Activated CD4-positive, alpha-beta T cell treated with anti-CD3 and anti-CD28 coated beads for 36 hours (primary cell): ENCODE results near the gene PODN. TPM values are rescaled to one million over a fixed set of nuclear protein-coding genes. Genes with fewer than 3 reads are reported as not detected.

Source experiments
- ATAC-seq: fragments of 200-7000 bp; cut with Tn5 transposase; one replicate; pipeline ENCODE4 v1.10.0; 2021; ENCODE audit warnings: mild to moderate bottlenecking, moderate library complexity
- CTCF ChIA-PET: fragments of 350-600 bp; sonication (Branson Sonifier 250); formaldehyde crosslinking; loops from one replicate; lab custom pipeline; 2021; ENCODE audit warnings: antibody characterized with exemption; lab: Charles Lee
- POLR2A ChIA-PET: fragments of 350-600 bp; sonication (Branson Sonifier 250); formaldehyde crosslinking; loops from one replicate; lab custom pipeline; 2021; ENCODE audit warnings: antibody characterized with exemption, inconsistent platforms; lab: Charles Lee
- DNase-seq: peaks from one replicate; pipeline ENCODE4 v3.0.0-alpha.2; 2020
- H3K27ac Mint-ChIP-seq: one replicate; pipeline ENCODE4 v1.8.0; 2021; ENCODE audit warnings: mixed read lengths
- H3K27me3 Mint-ChIP-seq: one replicate; pipeline ENCODE4 v1.8.0; 2021; ENCODE audit warnings: mixed read lengths
- H3K36me3 Mint-ChIP-seq: one replicate; pipeline ENCODE4 v1.8.0; 2021; ENCODE audit warnings: low read depth, mixed read lengths
- H3K4me1 Mint-ChIP-seq: one replicate; pipeline ENCODE4 v1.8.0; 2021; ENCODE audit warnings: mixed read lengths
- H3K4me3 Mint-ChIP-seq: one replicate; pipeline ENCODE4 v1.8.0; 2021; ENCODE audit warnings: mild to moderate bottlenecking, moderate library complexity, mixed read lengths
- H3K9me3 Mint-ChIP-seq: one replicate; pipeline ENCODE4 v1.8.0; 2021; ENCODE audit warnings: low read depth, mixed read lengths
- intact Hi-C, 2 experiments: fragments of 100-400 bp; cut with DNase I in 1 of 2; cut with micrococcal nuclease in 1 of 2; formaldehyde crosslinking; loops; one replicate each; pipeline versions ENCODE4 v1.14.2 to v1.15.1; 2022 to 2024; cut with DNase I, micrococcal nuclease
- total RNA-seq, 2 experiments: library from RNA; stranded (reverse); gene quantifications; one replicate each; pipeline ENCODE4 v1.2.3, GENCODE V29; 2021

The PODN gene
- total RNA-seq, 2 experiments from 2014 or later, result not detected

DNA sequence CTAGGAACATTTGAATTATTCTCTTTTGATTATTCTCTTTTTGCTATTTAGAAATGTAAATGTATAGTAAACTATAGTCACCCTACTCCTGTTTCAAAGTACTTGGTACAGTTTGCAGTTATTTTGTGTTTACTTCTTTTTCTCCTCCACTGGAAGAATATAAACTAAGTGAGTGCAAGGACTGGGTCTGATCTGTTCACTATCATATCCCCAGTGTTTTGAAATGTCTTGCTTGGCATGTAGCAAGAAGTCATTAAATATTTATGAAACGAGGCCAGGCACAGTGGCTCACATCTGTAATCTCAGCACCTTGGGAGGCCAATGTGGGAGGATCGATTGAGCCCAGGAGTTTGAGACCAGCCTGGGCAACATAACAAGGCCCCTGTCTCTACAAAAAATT, 35.8 kb upstream of the PODN start:
- ATAC-seq (no peak), DNase-seq (no peak)
- POLR2A ChIA-PET, result interaction anchor here (0.6 kb wide), 1 partner anchor 660 kb away, joined by 6 read pairs; no protein-coding TSS in a partner anchor
- H3K4me3 Mint-ChIP-seq, result no peak overlapping the region
- H3K27ac Mint-ChIP-seq, result no peak overlapping the region
- H3K27me3 Mint-ChIP-seq, result no peaks in the 10 kb centered on the region
- no peaks in the 10 kb centered on the region for H3K9me3 Mint-ChIP-seq
- intact Hi-C loops, result no loop called here
- CTCF ChIA-PET, result interaction anchor here (1.9 kb wide), 2 partner anchors 12 to 161 kb away, joined by 4 to 8 read pairs; no protein-coding TSS in a partner anchor
- peaks cover 9% of the 10 kb centered on the region for H3K36me3 Mint-ChIP-seq
- H3K4me1 Mint-ChIP-seq, result peaks cover 6% of the 10 kb centered on the region

- H3K27ac Mint-ChIP-seq, result no peak overlapping the region
- DNase-seq (no peak), ATAC-seq (no peak)
- no peaks in the 10 kb centered on the region for H3K4me1 Mint-ChIP-seq
- ChIA-PET POLR2A (interaction anchor here (0.6 kb wide), 1 partner anchor 533 kb away, joined by 4 read pairs; no protein-coding TSS in a partner anchor), CTCF (no interaction called here)
- peaks cover 18% of the 10 kb centered on the region for H3K36me3 Mint-ChIP-seq
- no peak overlapping the region for H3K4me3 Mint-ChIP-seq
- no peaks in the 10 kb centered on the region for H3K27me3 Mint-ChIP-seq
- intact Hi-C loops, result no loop called here
- no peaks in the 10 kb centered on the region for H3K9me3 Mint-ChIP-seq
Observed at GRCh38 chr1:53031732-53032131, 30.3 kb upstream of the PODN start.

DNA sequence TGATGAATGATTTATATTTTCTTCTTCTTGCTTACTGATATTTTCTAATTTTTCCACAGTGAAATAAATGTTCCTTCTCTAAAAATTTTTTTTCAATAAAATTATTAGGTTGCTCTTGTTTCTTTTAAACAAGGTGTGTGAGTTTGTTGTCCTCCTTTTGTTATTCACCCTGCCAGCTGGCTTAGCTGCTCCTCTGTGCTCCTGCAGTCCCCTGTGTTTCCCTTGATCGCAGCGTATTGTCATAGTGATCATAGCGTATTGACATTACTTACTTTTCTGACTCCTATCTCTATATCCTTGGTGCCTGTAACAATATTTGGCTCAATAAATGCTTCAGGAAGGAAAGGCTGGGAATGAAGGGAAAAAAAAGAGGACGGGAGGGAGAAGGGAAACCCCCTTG, 24.9 kb upstream of the PODN start:
- H3K27ac Mint-ChIP-seq, result no peak overlapping the region
- POLR2A ChIA-PET, result no interaction called here
- no peaks in the 10 kb centered on the region for H3K9me3 Mint-ChIP-seq
- DNase-seq, result no peak
- no peaks in the 10 kb centered on the region for H3K27me3 Mint-ChIP-seq
- intact Hi-C loops, result no loop called here
- no peak for ATAC-seq
- H3K4me3 Mint-ChIP-seq, result no peak overlapping the region
- H3K4me1 Mint-ChIP-seq, result no peaks in the 10 kb centered on the region
- CTCF ChIA-PET, result no interaction called here
- H3K36me3 Mint-ChIP-seq, result peaks cover 15% of the 10 kb centered on the region

DNA sequence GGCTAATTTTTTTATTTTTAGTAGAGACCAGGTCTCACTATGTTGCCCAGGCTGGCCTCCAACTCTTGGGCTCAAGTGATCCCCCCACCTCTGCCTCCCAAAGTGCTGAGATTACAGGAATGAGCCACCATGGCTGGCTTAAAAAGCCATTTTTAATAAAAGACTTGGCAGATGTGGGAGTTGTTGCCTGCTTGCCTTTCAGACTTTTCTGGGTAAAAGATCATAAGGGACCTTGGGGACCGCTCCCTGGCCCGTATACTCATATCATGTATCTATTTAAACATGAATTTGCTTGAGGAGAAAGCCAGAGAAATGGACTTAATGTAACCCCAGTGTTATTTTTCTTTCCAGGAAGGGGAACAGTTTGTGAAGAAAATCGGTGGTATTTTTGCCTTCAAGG, 23.4 kb upstream of the PODN start:
- POLR2A ChIA-PET, result no interaction called here

DNA sequence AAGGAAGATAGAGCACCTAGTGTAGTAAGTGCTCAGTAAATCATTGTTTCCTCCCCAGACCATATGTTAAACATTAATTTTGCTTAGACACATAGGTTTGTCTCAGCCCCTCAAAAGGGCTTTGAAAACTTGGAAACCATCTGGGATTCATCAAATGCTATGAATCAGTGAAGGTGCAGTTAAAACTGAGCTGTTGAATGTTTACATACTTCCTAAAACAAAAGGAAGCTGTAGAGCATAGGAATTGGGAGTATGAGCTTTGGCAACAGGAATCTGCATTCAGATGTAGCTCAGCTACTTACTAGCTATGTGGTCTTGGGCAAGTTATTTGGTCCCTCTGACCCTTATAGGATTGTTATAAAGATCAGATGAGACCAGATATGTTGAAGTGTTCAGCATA, 18.7 kb upstream of the PODN start:
- DNase-seq, result no peak
- H3K4me3 Mint-ChIP-seq, result no peak overlapping the region
- ChIA-PET POLR2A (no interaction called here), CTCF (no interaction called here)
- H3K9me3 Mint-ChIP-seq, result no peaks in the 10 kb centered on the region
- H3K27ac Mint-ChIP-seq, result no peak overlapping the region
- H3K27me3 Mint-ChIP-seq, result no peaks in the 10 kb centered on the region
- peaks cover 17% of the 10 kb centered on the region for H3K36me3 Mint-ChIP-seq
- no peak for ATAC-seq
- H3K4me1 Mint-ChIP-seq, result peaks cover 8% of the 10 kb centered on the region
- intact Hi-C loops, result no loop called here

More for the DNA sequence above, 23.4 kb upstream of the PODN start:
- Mint-ChIP-seq H3K27ac (no peak overlapping the region), H3K36me3 (peaks cover 13% of the 10 kb centered on the region), H3K9me3 (no peaks in the 10 kb centered on the region), H3K4me1 (no peaks in the 10 kb centered on the region), H3K4me3 (no peak overlapping the region), H3K27me3 (no peaks in the 10 kb centered on the region)
- no peak for ATAC-seq
- intact Hi-C loops, result no loop called here
- DNase-seq, result no peak
- CTCF ChIA-PET, result interaction anchor here (0.6 kb wide), 1 partner anchor 290 kb away, joined by 3 read pairs; no protein-coding TSS in a partner anchor

DNA sequence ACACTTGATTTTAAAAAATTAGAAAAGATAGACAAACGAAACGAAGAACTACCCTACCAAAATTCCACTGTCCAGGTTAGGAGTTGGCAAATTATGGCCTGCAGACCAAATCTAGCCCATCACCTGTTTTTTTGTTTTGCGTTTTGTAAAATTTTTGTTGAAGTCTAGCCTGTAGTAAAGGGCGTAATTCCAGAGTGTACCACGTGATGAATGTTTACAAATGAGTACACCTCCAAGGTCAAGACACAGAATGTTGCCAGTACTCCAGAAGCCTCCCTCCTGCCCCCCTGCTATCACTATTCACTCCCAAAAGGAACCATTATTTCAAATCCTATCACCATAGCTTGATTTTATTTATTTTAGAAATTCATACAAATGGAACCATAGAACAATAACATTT, 17.1 kb upstream of the PODN start:
- H3K36me3 Mint-ChIP-seq, result peaks cover 15% of the 10 kb centered on the region
- intact Hi-C loops, result no loop called here
- POLR2A ChIA-PET, result no interaction called here

GRCh38 chr1:53046930-53047329, 15.1 kb upstream of the PODN start:
- Mint-ChIP-seq H3K36me3 (peaks cover 16% of the 10 kb centered on the region), H3K27ac (peak overlapping the region; percentile 58), H3K4me1 (peaks cover 10% of the 10 kb centered on the region), H3K4me3 (no peak overlapping the region), H3K9me3 (no peaks in the 10 kb centered on the region), H3K27me3 (no peaks in the 10 kb centered on the region)
- ChIA-PET CTCF (interaction anchor here (0.7 kb wide), 1 partner anchor 446 kb away, joined by 3 read pairs; no protein-coding TSS in a partner anchor), POLR2A (no interaction called here)
- DNase-seq (no peak), ATAC-seq (no peak)
- intact Hi-C loops, result no loop called here

More for the DNA sequence above, 17.1 kb upstream of the PODN start:
- H3K9me3 Mint-ChIP-seq, result no peaks in the 10 kb centered on the region
- DNase-seq (no peak), ATAC-seq (no peak)
- no peak overlapping the region for H3K27ac Mint-ChIP-seq
- peaks cover 10% of the 10 kb centered on the region for H3K4me1 Mint-ChIP-seq
- H3K27me3 Mint-ChIP-seq, result no peaks in the 10 kb centered on the region
- CTCF ChIA-PET, result no interaction called here
- no peak overlapping the region for H3K4me3 Mint-ChIP-seq

DNA sequence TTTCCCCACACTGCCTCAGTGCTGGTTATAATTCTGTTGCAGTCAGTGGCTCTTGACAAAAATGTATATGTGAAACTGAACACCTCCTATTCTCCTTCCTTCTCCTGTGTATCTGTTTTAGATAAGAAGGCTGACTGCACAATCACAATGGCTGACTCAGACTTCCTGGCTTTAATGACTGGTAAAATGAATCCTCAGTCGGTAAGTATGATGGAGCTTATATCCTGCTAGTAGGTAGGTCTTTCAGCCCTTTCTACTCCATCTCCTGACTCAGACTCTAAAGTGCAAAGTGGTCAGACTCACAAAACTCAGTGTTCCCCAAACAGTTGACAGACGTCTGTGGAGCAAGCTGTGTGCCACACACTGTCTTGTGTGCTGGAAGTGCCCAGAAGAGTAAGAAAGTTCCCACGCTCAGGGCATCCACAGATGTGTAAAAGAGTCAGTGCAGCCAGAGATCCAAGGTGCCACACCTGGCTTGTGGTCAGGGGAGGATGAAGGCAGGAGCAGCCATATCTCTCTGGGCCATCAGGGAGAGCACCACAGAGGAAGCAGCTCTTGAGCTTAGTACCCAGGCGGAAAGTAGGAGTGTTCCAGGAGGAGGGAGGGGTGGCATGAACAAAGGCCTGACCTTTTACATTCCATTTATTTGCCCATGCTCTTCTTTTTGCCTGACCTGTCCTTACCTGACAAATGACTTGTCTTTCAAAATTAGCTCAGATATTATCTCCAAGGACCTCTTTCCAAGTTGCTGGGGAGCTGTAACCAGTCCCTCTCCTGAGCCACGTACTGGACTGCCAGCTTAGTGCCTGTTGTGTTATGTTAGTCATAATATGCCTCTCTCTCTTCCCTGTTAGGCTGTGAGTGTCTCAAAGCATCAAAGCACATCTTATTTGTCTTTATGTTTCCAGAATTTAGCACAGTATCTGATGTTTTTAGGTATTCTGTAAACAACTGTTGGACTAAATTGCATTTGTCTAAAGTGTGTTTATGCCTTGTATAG, 14.0 kb upstream of the PODN start:
- Mint-ChIP-seq H3K27ac (peak overlapping the region; percentile 65), H3K27me3 (no peaks in the 10 kb centered on the region), H3K36me3 (peaks cover 18% of the 10 kb centered on the region), H3K4me1 (peaks cover 10% of the 10 kb centered on the region), H3K4me3 (no peak overlapping the region), H3K9me3 (no peaks in the 10 kb centered on the region)
- intact Hi-C loops, result no loop called here
- ChIA-PET POLR2A (interaction anchor here (0.5 to 0.6 kb wide), 2 partner anchors 13 to 17 kb away, joined by 3 to 4 read pairs; no protein-coding TSS in a partner anchor), CTCF (interaction anchor here (0.5 to 1.4 kb wide), 2 partner anchors 11 to 45 kb away, joined by 3 to 5 read pairs; no protein-coding TSS in a partner anchor)
- ATAC-seq, result peak; percentile 98
- peak; percentile 33 for DNase-seq

DNA sequence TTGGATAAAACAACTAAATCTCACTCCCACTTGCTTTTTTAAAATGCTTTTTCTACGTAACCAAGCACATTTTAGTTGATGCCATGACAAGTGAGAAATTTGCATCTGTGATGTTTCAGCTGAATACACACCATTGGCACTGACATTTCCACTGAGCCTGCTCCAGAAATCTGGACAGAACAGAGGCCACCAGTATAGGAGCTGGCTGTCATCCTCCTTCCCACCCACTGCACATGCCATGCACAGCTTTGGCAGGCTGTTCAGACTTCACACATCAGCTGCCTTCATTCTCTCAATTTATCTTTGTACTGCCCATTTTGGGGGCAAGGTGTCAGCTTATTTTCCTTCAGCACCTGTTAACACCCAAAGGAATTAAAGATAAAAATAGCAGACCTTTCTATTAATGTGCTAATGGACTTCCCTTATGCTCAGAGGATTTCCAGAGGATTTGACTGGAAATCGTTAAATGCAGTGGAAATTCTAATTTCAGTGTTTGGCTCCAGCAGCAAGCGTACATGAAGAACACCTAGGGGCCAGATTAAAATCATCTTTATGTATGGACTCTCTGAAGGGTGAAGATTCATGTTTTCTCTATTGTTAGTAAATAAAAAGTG, 12.9 kb upstream of the PODN start:
- H3K27ac Mint-ChIP-seq, result no peak overlapping the region
- ATAC-seq (no peak), DNase-seq (no peak)
- no peaks in the 10 kb centered on the region for H3K9me3 Mint-ChIP-seq
- peaks cover 22% of the 10 kb centered on the region for H3K36me3 Mint-ChIP-seq
- H3K4me3 Mint-ChIP-seq, result no peak overlapping the region
- H3K27me3 Mint-ChIP-seq, result no peaks in the 10 kb centered on the region
- POLR2A ChIA-PET, result interaction anchor here (0.7 kb wide), 1 partner anchor 45 kb away, joined by 3 read pairs; no protein-coding TSS in a partner anchor
- intact Hi-C loops, result no loop called here
- peaks cover 10% of the 10 kb centered on the region for H3K4me1 Mint-ChIP-seq
- CTCF ChIA-PET, result interaction anchor here (1.4 kb wide), 1 partner anchor 10 kb away, joined by 3 read pairs; no protein-coding TSS in a partner anchor

DNA sequence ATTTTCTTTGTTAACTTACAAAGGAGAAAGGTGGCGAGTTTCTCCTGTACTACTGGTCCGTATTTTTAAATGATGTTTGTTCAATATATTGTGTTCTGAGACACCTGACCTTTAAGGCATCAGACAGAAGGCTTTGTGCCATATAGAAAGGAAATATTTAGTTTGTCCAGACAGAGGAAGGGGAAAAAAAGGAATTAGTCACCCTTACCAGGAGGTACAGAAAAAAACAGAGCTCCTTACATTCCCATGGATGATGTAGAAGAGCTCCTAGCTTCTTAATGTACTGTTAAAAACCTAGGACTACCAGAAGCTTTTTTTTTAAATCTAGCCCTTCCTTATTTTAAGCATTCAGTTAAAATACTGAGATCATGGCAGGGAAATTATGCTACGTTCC, 12.4 kb upstream of the PODN start:
- Mint-ChIP-seq H3K4me3 (no peak overlapping the region), H3K4me1 (peaks cover 10% of the 10 kb centered on the region), H3K27me3 (no peaks in the 10 kb centered on the region), H3K36me3 (peaks cover 24% of the 10 kb centered on the region), H3K9me3 (no peaks in the 10 kb centered on the region), H3K27ac (no peak overlapping the region)
- no peak for DNase-seq
- intact Hi-C loops, result no loop called here
- ChIA-PET CTCF (interaction anchor here (1.4 kb wide), 1 partner anchor 133 kb away, joined by 3 read pairs; no protein-coding TSS in a partner anchor), POLR2A (no interaction called here)
- ATAC-seq, result no peak

GRCh38 chr1:53050310-53050709, 11.7 kb upstream of the PODN start:
- H3K27ac Mint-ChIP-seq, result no peak overlapping the region
- H3K4me3 Mint-ChIP-seq, result no peak overlapping the region
- peaks cover 10% of the 10 kb centered on the region for H3K4me1 Mint-ChIP-seq
- H3K9me3 Mint-ChIP-seq, result no peaks in the 10 kb centered on the region
- ATAC-seq (no peak), DNase-seq (no peak)
- POLR2A ChIA-PET, result no interaction called here
- CTCF ChIA-PET, result interaction anchor here (1.4 kb wide), 1 partner anchor 132 kb away, joined by 3 read pairs; no protein-coding TSS in a partner anchor
- no peaks in the 10 kb centered on the region for H3K27me3 Mint-ChIP-seq
- intact Hi-C loops, result no loop called here
- H3K36me3 Mint-ChIP-seq, result peaks cover 25% of the 10 kb centered on the region
